ENCODE results near the gene FAM171A1.
"Not testable (repeated sequence)": the region's sequence is repeated elsewhere in the genome, so short reads cannot be mapped to it uniquely, and the experiment has no call there.

FAM171A1 gene

DNA sequence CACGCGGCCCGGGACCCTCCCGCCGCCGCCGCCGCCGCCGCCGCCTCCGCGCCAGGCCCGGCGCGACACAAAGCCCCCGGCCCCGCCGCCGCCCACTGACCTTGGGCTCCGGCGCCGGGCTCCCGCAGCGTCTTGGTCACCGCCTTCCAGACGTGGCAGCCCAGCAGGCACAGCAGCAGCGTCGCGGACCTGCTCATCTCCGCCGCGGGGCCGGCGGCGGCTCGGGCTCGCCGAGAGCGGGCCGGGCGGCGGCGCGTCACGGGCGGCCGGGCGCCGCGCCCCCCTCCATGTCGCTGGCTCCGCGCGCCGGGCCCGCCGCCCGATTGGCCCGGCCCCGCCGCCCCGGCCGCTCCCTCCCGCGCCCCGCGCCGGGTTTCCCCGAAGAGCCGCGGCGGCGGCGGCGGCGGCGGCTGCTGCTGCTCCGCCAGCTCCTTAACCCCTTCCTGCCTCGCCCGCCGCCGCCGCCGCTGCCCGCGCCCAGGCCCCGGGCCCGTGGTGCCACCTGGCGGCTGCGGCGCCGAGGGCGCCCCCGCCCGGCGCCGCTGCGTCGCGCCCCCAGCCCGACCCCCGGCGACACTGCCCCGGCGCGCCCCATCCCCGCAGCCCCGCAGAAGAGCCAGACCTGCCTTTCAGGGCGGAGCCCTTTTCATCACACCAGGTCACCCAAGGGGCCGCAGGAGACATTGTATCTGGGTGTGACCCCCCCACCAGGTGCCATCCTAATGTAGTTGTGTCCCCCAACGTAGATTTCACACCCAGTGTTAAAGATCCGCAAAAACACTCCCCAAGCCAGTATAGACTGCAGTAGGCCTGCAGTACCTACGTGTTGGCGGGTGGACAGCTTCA is at the start of gene FAM171A1:
Gene FAM171A1 (minus strand): TSS at position 434 of the 846 bp plus-strand sequence. CDS start 237 bp downstream, at position 197.
- no peak for DNase-seq

DNA sequence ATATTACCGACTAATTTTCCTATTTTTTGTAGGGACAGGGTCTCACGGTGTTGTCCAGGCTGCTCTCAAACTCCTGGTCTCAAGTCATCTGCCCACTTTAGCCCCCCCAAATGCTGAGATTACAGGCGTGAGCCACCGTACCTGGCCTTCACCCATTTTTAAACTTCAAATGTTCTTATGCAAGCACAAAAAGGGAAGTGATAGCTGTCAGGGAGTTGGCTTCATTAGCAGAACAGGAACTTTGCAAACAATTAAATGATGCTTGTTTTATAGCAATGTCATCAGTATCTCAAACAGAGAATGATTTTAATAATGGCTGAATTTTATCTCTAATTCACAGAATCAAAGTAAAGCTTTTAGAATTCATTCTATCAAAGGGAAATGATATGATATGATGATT is 49.8 kb upstream of the FAM171A1 start:
- DNase-seq, result no peak

DNA sequence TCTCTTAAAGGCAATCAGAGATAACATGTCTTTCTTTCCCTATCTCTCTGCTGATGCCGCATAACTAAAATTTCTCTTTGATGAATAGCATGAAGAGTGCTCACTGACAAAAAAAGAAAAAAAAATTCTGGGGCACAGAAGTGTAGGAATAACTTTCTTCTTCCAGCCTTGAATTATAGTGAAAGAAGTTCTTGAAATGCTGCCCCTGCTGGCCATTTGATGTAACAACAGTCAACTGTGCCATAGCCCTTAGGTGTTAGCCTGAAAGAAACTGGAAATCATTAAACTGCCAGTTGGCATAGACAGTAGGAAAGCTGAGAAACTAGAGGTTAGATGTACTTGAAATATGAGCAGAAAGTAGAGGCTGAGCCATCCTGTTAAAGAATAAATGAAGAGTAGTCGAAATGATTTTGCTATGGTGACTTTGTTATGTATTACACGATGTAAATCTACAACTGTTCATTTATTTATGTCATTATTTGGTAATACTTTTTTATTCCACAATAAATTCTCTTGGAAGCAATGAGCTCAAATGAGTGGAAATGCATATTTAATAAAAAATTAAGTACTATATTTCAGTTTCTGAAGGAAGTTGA is 48.3 kb upstream of the FAM171A1 start:
- DNase-seq, result no peak

DNA sequence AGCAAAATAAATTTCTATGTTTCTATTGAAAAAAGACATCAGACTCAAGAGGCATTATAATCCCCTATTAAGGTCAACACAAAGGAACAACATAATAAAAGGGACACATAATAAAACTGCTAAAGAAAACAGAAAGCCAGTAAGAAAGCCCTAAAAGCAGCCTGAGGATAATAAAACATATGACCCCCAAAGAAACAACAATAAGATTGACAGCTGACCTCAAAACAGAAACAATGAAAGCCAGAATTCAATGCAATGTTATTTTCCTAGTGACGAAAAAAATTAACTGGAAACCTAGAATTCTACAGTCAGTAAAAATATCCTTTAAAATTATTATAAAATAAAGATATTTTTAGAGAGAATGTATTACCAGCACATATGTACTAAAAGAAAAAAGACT is 44.9 kb upstream of the FAM171A1 start:
- no peak for DNase-seq

DNA sequence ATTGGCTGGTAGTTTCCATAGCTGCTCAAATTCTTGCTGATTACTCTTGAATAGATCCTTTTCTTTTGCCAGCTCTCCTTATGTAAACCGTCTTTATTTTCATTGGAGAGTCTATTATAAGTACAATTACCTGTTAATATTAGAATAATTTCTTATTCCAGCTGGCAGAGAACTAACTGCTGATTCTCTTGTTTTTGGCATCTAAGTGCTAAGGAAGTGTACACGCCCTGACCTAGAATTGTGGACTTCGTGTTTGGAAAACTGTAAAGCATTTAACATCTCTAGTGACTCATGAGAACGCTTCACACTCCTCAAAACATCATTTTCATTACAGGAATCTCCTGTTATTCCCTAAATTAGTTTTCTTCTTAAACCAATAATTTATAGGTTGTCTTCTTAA is 39.9 kb upstream of the FAM171A1 start:
- no peak for DNase-seq

DNA sequence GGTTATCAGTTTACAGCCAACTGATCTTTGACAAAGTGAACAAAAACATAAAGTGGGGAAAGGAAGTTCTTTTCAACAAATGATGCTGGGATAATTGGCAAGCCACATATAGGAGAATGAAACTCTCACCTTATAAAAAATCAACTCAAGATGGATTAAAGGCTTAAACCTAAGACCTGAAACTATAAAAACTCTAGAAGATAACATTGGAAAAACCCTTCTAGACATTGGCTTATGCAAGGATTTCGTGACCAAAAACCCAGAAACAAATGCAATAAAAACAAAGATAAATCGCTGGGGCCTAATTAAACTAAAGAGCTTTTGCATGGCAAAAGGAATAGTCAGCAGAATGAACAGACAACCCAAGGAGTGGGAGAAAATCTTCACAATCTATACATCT is 38.3 kb upstream of the FAM171A1 start:
- not testable (repeated sequence) for DNase-seq

DNA sequence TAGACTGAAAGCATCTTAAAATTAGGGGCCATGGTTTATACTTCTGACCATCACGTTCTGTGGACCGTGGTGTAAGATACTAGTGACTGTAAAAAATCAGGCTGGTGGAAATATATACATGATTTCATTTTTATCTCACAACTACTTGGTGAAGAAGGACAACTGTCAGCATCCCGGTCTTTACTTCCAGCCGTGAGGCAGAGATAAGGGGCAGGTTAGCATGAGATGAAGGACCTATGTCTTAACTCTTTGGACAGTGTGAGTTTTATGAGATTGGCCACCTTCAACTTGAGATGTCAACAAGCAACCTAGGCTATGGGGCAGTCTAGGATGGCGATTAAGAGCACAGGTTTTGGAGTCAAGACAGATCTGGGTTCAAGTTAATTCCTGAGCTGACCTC is 37.5 kb upstream of the FAM171A1 start:
- DNase-seq, result no peak

DNA sequence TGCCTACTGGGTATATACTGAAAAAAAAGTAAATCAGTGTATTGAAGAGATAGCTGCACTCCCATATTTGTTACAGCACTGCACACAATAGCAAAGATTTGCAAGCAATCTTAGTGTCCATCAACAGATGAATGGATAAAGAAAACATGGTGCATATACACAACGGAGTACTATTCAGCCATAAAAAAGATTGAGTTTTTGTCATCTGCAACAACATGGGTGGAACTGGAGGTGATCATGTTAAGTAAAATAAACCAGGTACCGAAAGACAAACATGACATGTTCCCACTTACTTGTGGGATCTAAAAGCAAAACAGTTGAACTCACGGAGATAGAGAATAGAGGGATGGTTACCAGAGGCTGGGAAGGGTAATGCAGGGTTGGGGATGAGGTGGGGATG is 34.2 kb upstream of the FAM171A1 start:
- DNase-seq, result no peak

DNA sequence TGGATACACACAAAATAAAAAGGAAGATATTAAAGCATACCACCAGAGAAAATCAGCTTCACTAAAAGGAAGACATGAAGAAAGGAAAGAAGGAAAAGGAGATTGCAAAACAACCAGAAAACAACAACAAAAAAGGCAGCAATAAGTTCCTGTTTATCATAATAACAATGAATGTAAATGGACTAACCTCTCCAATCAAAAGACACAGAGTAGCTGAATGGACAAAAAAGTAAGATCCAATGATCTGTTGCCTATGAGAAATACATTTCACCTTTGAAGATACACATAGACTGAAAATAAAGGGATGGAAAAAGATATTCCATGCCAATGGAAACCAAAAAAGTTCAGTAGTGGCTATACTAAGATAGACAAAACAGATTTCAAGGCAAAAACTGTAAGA is 30.3 kb upstream of the FAM171A1 start:
- DNase-seq, result no peak

DNA sequence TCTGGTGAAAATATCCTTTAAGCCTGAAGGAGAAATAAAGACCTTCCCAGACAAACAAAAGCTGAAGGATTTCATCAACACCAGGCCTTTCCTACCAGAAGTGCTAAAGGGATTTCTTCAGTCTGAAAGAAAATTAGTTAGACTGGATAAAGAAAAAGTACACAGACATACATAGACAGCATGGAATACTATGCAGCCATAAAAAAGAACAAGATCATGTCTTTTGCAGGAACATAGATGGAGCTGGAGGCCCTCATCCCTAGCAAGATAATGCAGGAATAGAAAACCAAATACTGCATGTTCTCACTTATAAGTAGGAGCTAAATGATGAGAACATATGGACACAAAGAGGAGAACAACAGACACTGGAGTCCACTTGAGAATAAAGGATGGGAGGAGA is 29.4 kb upstream of the FAM171A1 start:
- not testable (repeated sequence) for DNase-seq

DNA sequence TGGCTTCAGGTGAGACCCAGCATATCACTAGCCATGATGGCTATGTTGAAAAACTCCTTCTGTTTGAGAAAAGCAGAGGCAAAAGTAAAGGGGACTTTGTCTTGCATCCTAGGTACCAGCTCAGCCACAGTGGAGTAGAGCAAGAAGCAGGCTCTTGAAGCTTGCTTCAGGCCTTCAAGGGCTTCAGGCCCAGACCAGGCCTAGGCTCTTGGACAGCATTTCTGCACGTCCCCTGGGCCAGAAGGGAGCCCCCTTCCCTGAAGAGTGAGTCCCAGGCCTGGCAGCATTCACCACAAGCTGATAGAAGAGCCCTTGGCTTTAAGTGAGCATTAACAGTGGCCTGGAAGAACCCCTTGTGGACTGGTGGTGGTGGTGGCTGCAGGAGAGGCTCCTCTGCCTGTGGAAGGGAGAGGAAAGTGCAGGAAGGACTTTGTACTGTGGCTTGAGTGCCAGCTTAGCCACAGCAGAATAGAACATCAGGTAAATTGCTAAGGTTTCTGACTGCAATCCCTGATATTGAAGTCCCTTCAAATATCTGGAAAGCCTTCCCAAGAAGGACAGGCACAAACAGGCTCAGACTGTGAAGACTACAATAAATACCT is 28.1 kb upstream of the FAM171A1 start:
- no peak for DNase-seq

DNA sequence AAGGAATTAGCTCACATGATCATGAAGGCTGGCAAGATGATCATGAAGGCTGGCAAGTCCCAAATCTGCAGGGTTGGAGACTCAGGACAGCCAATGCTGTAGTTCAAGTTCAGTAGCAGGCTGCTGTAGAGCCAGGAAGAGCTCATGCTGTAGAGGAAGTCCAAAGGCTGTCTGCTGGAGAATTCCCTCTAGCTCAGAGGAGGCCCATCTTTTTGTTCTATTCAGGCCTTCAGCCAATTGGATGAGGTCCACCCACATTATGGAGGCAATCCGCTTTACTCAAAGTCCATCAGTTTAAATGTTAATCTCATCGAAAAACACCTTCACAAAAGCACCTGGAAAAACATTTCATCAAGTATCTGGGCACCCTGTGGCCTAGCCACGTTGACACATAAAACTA is 24.8 kb upstream of the FAM171A1 start:
- DNase-seq, result no peak

DNA sequence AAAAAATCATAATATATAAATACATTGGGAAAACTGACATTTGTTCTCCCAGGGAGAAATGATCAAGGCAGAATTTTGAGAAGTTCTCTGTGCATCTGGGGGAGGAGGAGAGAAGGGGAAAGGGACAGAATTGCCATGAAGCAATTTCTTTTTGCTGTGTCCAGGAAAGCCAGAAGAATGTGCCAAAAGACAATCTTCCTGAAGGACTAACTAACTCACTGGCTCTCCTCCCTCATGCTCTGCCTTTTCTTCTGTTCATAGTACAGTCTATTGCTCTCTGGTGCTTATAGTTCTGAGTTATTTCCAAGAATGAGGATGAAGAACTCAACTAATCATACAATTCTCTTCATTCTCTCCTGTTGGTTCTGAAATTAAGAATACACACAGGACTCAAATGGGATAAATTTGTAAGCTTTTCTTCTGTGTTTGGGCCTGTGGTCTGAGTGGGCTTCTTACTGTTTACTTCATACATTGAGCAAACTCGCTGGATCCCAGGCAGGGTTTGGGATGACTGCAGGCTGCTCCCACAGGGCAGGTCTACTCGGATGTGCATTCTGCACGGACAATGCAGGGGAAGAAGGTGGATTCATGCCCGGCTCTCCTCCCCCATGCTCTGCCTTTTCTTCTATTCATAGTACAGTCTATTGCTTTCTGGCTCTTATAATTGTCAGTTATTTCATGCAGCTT is 22.2 kb upstream of the FAM171A1 start:
- DNase-seq, result no peak

DNA sequence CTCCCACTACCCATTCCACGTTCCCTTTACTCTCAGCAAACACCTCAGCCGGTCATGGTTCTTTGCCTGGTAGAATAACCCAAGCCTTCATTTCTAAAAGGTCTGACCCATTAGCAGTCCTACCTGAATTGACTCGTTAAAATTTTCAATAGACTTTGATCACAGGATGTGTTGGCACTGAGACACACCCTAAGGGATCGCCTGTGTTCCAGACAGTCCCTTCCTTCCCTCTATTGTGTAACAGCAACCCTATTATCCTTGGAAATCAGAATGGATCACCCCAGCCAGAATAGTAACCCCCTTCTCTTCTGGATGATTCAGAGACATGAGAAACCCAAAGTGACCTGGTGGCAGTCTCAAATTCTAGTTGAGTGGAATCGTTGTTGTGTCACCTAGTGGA is 20.4 kb upstream of the FAM171A1 start:
- DNase-seq, result no peak

DNA sequence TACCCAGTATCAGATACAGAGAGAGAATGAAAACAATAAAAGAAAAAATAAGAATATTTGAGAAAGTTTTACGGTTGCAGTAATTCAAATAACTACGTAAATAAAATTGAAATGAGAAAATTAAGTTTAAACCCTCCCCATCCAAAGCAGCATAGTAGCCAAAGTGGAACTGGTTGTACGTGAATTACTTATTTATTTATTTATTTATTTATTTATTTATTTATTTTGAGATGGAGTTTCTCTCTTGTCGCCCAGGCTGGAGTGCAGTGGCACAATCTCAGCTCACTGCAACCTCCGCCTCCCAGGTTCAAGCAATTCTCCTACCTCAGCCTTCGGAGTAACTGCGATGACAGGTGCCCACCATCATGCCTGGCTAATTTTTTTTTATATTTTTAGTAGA is 17.1 kb upstream of the FAM171A1 start:
- DNase-seq, result not testable (repeated sequence)

DNA sequence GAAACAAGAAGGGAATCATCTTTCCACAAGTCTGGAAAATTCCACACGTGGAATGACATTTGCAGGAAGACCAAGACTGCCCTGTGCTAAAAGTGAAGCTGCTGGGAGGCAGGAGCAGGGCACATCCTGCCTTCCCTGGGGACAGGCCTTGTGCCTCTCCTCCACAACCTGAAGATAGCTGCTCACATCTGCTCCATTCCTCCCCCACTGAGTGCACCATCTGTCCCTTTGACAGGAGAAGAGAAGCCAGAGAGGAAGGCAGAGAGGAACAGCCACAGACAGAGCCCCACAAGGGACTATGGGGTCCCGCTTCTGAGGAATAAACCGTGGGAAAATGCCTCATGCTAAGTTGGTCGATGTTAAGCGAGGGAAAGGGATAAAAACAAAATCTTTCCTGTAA is 15.9 kb upstream of the FAM171A1 start:
- DNase-seq, result no peak

DNA sequence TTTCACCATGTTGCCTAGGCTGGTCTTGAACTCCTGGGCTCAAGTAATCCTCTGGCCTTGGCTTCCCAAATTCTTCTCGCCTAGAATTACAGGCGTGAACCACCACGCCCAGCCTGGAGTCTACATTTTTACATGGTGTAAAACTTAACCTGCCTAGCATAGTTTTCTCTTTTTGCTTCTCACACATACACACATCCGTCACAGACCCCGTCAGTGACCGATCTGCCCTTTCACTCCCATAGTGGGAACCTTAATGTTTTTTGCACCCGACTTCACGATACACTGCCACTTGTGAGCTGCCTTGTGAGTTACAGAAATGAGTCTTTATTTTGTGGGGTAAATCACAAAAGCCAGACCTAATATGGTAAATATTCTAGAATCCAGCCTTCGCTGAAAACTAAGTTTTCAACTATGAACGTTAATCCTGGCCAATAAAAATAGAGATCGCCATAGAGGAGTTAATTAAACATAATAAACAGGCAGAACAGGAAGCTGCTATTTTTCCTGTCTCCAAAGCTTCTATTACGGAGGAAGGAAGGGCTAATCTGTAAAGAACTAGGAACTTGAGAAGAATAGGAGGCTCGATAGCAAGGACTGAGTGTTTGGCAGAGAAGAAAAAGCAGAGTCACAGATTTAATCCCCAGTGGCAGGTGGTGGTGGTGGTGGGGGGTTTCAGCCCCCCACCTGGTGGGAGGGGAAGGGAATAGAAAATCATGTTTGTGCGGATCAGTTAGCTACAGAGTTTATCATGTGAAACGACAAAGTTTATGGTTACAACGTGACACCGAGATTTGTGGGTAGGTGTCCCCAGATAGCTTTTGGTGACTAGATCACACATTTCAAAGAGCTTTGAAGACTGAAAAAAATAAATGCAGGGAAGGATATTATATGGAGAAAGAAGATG is 14.7 kb upstream of the FAM171A1 start:
- DNase-seq, result no peak

DNA sequence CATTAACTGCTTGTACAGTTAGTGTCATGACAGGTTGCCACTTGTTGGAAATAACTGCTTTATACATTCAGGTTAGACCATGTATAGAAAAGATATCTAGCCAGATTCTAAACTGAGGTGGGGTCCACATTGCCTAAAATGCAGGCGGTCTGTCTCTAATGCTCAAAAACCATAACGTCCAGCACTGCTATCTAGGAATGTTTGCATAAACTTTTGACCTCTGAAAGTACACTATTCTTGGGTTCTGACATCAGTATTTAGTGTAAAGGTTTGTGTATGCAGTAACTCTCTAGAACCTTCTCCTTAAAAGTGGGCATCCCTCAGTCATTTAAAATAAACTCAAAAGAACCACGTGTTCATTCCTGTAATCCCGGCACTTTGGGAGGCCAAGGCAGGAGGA is 10.3 kb upstream of the FAM171A1 start:
- no peak for DNase-seq

DNA sequence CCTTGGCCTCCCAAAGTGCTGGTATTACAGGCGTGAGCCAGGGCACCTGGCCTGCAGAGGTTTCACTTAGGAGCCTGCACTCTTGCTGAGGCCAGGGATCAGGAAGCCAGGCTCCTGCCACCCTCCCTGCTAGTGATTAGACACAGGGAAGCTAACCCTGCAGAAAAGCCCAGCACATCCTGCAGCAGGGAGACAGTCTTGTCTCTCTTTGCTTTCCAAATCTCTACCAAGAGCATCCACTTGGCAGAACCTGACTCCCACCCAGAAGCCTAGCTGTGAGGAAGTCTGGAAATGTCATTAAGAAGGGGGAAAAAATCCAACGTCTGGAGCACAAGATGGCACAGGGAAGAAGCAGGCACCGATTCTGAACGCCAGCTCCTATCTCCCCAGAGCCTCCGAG is 8.0 kb upstream of the FAM171A1 start:
- DNase-seq, result no peak

DNA sequence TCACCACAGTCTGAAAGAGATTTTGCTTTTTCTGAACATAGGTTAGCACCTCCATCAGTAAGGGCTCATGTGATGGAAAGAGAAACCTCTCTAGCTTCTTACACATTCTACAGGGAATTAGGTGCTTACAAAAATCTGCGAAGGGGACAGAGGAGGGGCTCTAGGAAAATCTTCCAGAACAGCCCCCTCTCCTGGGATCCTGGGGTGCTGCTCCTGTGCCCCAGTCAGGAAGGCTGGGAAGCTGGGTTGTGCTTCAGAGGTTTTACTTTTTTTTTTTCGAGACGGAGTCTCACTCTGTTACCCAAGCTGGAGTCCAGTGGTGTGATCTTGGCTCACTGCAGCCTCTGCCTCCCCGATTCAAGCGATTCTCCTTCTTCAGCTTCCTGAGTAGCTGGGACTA is 7.5 kb upstream of the FAM171A1 start:
- DNase-seq, result no peak

DNA sequence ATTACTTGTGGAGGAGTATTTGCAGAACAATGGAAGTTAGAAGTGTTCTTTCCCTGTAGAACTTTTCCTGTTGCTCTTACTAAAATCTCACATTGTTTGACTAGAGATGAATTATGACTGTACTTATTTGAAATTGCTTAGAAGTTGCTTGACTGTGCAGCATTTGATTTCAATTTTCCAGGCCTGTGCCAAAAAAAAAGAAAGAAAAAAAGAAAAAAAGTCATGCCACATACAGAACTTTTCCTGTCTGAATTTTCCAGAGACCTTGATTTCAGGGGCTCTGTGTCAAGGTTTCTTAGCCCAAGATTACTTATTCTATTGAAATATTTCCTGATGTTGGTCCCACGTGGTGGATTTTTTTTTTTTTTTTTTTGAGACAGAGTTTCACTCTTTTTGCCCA is 3.5 kb upstream of the FAM171A1 start:
- DNase-seq, result no peak

DNA sequence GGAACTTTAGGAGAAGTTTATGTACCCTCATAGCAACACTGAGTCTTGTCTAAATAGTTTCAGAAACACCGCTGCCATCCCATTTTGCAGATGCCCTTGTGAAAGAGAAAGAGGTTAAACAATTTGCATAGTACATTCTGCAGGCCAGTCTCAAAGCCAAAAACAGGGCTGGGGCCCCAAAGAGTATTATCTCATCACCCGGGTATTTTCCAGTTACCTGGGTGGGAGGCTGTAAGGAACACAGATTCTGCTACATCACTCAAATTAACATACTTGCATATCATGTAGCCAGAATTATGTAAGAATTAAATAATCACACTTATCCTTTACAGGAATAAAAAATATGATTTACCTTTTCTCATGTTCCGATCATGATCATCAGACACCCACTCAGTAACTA is 3.1 kb upstream of the FAM171A1 start:
- no peak for DNase-seq

DNA sequence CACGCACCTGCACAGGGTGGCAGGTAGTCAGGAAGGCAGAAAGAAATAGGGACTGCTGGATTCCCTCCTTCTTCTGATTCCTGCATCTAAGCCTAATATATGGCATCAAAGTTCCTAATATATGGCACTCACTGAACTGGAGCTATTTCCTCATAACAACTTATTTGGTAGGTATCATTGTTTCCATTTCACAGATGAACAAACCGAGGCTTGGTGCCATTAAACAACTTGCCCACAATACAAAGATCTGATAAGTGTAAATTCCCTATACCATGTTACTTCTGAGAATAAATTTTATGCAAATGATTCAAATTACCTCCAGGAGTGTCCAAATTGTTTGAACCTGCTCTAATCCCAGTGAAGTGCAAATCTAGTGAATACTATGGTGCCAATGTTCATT is 2.1 kb upstream of the FAM171A1 start:
- DNase-seq, result no peak

All from GF-D8 (cell line).